ENCODE measurements around the gene MRPL27.

Gene MRPL27

DNA sequence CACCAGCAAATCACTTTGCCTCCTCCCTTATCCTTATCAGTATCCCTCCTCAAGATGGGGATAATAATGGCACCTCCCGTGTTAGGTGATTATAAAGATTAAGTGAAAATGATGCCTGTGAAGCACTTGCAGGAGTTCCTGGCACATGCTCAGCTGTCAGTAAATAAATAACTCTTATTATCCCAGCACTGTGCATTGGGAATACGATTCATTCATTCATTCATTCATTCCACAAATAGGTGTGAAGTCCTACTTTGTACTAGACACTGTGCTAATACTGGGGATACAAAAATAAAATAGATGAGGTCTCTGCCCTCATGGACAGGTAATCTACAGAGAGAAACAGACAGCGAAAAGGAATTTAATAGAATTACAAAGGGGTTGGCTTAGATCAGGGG, 25.1 kb downstream of the MRPL27 start:
- no peaks in the 10 kb centered on the region for H3K9me3 ChIP-seq (ENCODE audit: severe bottlenecking)
- TF ChIP-seq, protein P1, sequence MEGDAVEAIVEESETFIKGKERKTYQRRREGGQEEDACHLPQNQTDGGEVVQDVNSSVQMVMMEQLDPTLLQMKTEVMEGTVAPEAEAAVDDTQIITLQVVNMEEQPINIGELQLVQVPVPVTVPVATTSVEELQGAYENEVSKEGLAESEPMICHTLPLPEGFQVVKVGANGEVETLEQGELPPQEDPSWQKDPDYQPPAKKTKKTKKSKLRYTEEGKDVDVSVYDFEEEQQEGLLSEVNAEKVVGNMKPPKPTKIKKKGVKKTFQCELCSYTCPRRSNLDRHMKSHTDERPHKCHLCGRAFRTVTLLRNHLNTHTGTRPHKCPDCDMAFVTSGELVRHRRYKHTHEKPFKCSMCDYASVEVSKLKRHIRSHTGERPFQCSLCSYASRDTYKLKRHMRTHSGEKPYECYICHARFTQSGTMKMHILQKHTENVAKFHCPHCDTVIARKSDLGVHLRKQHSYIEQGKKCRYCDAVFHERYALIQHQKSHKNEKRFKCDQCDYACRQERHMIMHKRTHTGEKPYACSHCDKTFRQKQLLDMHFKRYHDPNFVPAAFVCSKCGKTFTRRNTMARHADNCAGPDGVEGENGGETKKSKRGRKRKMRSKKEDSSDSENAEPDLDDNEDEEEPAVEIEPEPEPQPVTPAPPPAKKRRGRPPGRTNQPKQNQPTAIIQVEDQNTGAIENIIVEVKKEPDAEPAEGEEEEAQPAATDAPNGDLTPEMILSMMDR (IDR thresholded peaks at IDR 0.05; ENCODE audit: low read depth, low read length) = no peak
- H3K27ac ChIP-seq = no peak overlapping the region
- no peak overlapping the region for H3K4me3 ChIP-seq (ENCODE audit: low read depth, low read length)
- H3K36me3 ChIP-seq = peaks cover 3% of the 10 kb centered on the region; the same call in 1 of the 2 replicates
- no peak for DNase-seq
- H3K27me3 ChIP-seq (ENCODE audit: insufficient read depth, low read depth, severe bottlenecking) = no peaks in the 10 kb centered on the region

DNA sequence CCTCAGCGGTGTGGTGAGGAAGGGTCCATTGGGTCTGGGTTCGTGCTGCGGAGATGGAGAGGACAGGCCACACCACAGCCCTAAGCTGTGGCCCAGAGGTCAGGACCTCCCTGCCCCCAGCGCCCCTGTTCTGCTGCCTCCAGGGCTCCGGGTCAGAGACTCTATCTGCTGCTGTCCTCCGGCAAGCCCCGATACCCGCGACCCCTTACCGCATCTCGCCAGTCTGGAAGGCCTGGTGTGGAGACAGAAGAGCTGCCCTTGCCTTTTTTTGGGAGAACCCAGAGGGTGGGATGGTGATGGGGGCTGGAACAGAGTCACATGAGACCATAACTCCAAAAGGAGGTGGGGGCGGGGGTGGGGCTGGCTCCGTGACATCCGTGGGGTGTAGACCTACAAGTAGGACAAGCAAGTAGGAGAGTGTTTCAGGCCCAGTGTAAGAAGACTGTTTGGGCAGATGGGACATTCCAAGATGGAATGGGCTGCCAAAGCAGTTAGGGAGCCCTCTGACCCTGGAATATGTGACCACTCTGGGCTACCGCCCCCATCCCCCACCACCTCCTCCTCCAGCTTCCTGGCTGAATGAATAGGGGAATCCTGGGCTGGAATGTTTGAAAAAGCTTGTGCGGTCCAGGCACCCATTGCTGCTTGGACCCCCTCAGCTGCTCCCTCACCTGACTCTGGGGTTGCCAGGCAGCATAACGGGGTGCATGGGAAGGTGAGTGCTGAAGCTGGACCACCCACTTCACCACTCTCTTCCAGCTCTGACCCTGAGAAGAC, 25.7 kb downstream of the MRPL27 start:
- no peaks in the 10 kb centered on the region for H3K27me3 ChIP-seq (ENCODE audit: insufficient read depth, low read depth, severe bottlenecking)
- H3K9me3 ChIP-seq (ENCODE audit: severe bottlenecking) = peaks cover under 1% of the 10 kb centered on the region
- H3K4me3 ChIP-seq (ENCODE audit: low read depth, low read length) = peak overlapping the region; percentile 84
- no peak for DNase-seq
- TF ChIP-seq, protein P1 (IDR thresholded peaks at IDR 0.05; ENCODE audit: low read depth, low read length) = no peak
- peaks cover 3% of the 10 kb centered on the region; the same call in 1 of the 2 replicates for H3K36me3 ChIP-seq
- no peak overlapping the region for H3K27ac ChIP-seq

DNA sequence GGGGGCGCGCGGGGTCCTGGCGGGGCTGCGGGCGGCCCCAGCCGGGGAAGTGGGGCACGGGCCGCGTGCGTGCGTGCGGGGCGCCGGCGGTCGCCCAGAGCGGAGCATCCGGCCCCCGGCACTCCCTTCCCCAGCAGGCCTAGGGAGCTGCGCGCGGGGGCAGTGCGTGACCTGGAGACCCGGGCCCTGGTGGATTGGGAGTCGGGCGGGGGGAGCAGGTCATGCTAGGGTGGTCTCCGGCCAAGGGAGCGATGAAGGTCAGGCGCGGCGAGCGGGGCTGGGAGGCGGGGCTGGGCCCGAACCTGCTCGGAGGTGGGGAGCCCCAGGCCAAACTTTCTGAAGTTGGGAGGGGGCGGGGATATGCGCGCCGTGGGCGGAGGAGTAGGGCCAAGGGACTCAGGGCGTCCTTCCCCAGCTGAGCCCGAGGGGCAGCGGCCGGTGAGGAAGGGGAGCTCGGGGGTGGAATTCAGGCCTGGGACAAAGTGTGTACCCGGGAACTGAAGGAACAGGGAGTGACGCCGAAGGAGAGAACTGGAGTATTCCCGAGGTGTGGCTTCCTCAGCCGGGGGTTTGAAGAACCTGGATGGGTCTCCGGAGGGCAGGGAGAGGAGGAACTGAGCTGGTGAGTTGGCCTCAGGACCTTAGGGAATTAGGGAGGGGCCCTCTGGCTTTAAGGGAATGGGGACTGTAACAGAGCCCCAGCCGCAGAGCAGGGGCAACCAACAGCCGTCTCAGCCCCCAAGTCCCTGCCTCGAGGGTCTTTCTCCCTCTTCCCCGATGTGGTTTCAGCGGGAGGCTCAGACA, 26.5 kb downstream of the MRPL27 start:
- DNase-seq = peak; percentile 48
- Histone ChIP-seq H3K9me3 (ENCODE audit: severe bottlenecking) (peaks cover 2% of the 10 kb centered on the region), H3K27ac (peak overlapping the region; percentile 80), H3K4me3 (ENCODE audit: low read depth, low read length) (peak overlapping the region; percentile 84), H3K36me3 (peaks cover 3% of the 10 kb centered on the region; the same call in 1 of the 2 replicates), H3K27me3 (ENCODE audit: insufficient read depth, low read depth, severe bottlenecking) (no peaks in the 10 kb centered on the region)
- TF ChIP-seq, protein P1 (IDR thresholded peaks at IDR 0.05; ENCODE audit: low read depth, low read length) = no peak

DNA sequence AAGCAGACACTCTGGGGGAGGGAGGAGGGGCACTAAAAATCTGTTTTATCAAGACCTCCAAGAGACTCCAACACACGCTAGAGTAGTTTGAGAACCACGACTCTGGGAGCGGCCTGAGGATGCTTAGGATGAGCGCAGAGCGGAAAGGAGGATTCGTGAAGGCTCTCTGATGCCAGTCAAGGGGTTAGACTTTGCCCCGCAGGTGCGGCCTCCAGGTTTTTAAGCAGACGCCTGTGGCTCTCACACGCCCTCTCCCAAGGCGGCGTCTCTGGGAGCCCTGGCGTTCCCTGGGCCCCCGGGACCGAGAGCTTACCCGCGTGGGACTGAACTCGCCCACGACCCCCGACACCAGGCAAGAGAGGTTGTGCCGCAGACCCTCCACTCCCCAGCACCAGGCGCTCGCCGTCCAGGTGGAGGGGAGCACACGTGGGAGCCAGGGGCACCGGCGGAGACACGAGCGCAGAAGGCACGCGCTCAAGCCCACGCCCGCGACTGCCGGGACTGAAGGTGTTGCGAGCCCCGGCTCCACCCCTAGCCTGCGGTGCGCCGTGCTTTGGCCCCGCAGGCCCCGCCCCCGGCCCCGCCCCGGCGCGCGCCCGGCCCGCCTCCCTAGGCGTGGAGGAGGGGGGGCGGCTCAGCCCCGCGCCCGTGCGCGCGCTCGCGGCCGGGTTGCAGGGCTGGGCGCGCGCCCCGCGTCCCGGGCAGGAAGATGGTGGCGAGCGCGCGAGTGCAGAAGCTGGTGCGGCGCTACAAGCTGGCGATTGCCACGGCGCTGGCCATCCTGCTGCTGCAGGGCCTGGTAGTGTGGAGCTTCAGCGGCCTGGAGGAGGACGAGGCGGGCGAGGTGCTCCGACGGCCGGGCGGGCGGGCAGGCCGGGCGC, 27.3 kb downstream of the MRPL27 start, which contains the start of gene XYLT2:
TSS of gene XYLT2 (plus strand) at position 695 of the 881 bp plus-strand sequence. CDS start at position 710, 15 bp downstream.
- Histone ChIP-seq H3K9me3 (ENCODE audit: severe bottlenecking) (peaks cover 2% of the 10 kb centered on the region), H3K27me3 (ENCODE audit: insufficient read depth, low read depth, severe bottlenecking) (no peaks in the 10 kb centered on the region), H3K36me3 (peaks cover 3% of the 10 kb centered on the region; the same call in 1 of the 2 replicates), H3K4me3 (ENCODE audit: low read depth, low read length) (peak within 1 kb of the TSS; percentile 84), H3K27ac (peak within 1 kb of the TSS; percentile 80)
- peak; percentile 90 for DNase-seq
- TF ChIP-seq, protein P1 (IDR thresholded peaks at IDR 0.05; ENCODE audit: low read depth, low read length) = no peak

DNA sequence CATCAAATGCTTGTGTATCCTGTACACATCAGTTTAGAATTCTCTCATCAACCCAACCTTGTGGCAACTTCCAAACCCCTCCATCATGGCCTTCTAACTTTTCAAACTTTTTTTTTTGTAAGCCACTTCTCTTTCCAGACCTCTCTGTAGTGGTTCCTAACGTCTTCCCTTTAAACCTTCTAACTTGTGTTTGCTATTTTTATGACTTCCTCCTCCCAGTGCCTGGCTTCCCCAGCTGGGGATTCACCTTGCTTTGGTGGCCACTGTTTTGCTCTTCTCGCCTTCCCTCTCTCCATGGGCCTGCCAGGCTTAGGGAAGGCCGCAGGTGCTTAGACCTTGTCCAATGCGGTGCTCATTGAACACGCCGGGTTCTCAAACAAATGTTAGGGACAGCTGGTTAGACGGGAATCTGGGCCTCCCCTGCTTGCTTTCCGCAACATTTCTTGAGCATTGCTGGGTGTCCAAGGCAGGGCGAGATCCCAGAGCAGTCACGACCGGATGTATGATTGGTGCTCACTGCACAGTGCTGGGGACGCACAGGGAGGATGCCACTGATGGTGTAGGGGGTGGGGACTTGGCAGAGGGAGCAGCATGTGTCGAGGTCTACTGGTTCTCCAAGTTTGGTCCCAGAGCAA, 28.1 kb downstream of the MRPL27 start:
- H3K9me3 ChIP-seq (ENCODE audit: severe bottlenecking) = peaks cover 2% of the 10 kb centered on the region
- H3K27ac ChIP-seq = no peak overlapping the region
- peaks cover 3% of the 10 kb centered on the region; the same call in 1 of the 2 replicates for H3K36me3 ChIP-seq
- TF ChIP-seq, protein P1 (IDR thresholded peaks at IDR 0.05; ENCODE audit: low read depth, low read length) = no peak
- H3K4me3 ChIP-seq (ENCODE audit: low read depth, low read length) = no peak overlapping the region
- no peak for DNase-seq
- no peaks in the 10 kb centered on the region for H3K27me3 ChIP-seq (ENCODE audit: insufficient read depth, low read depth, severe bottlenecking)
